PFSK-1 (cell line): ENCODE results near the gene PHF20.

Experiments used
- POLR2AphosphoS5 ChIP-seq: IDR thresholded peaks from 2 replicates; pipeline ENCODE4 v1.6.1; 2012; ENCODE audit warnings: low read depth, mild to moderate bottlenecking, control low read depth, low read length, moderate library complexity
- REST ChIP-seq, 2 experiments: IDR thresholded peaks; 2 replicates each; pipeline versions ENCODE4 v1.6.1 to v1.8.0; 2011 to 2012; ENCODE audit warnings: low read depth in 2 of 2, low read length in 2 of 2, control low read depth in 1 of 2, inconsistent platforms in 1 of 2, mild to moderate bottlenecking in 1 of 2, moderate library complexity in 1 of 2; ENCODE audit not compliant: insufficient read depth in 1 of 2
- SIN3A ChIP-seq: IDR thresholded peaks from 2 replicates; pipeline ENCODE4 v1.6.1; 2012; ENCODE audit warnings: mild to moderate bottlenecking, low read length, moderate library complexity, borderline replicate concordance; ENCODE audit not compliant: insufficient read depth
- TAF1 ChIP-seq: IDR thresholded peaks from 2 replicates; pipeline ENCODE4 v1.6.1; 2012; ENCODE audit warnings: low read length, control low read depth, borderline replicate concordance; ENCODE audit not compliant: insufficient read depth

GRCh38 chr20:35939264-35939663 is 167.4 kb downstream of the PHF20 start:
- no peak for TF ChIP-seq TAF1
- TF ChIP-seq POLR2AphosphoS5, result no peak
- TF ChIP-seq REST (IDR thresholded peaks at IDR 0.05; ENCODE audit: insufficient read depth in 1 of 2, low read depth in 2 of 2, low read length in 2 of 2), result no peak
- TF ChIP-seq SIN3A, result no peak
